HFF-Myc (cell line): ENCODE results near the gene ROCK2.

Experiments used
- DNase-seq: peaks from one replicate; pipeline ENCODE4 v3.0.0-alpha.2; 2011; ENCODE audit warnings: low read depth; ENCODE audit errors: extremely low read depth
- H3K4me3 ChIP-seq: replicated peaks from 2 replicates; pipeline ENCODE4 v1.5.1; 2011; ENCODE audit warnings: low read depth, mild to moderate bottlenecking, control low read depth, low read length
- CTCF ChIP-seq: IDR thresholded peaks from 2 replicates; pipeline ENCODE4 v1.5.1; 2012; ENCODE audit warnings: mild to moderate bottlenecking, low read depth, low read length, control low read depth; ENCODE audit errors: missing control alignments

ROCK2 gene

DNA sequence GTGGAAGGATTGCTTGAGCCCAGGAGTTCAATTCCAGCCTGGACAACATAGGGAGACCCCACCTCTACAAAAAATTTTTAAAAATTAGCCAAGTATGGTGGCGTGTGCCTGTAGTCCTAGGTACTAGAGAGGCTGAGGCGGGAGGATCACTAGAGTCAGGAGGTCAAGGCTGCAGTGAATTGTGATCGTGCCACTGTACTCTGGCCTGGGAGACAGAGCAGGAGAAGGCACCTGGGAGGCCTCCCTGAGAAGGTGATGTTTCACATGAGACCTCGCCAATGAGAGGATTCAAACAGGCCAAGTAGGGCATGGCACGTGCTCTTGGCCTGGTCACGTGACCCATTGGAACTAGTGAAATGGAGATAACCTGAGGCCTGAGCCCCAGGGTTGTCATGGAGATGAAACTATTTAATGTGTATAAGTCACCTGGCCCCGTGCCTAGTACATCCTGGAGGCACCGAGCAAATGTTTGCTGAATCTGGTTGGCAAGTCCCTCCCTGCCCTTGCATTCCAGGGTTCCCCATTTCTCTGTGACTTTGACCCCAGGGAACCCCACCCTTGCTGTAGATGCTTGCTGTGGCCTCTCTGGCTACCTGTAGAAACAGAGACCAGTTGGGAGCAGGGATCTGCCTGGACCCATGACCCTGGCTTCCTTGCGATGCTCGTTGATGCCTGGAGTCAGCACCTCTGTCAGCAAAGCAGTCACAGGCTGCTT lies 26.1 kb upstream of the ROCK2 start:
- no peak overlapping the region for H3K4me3 ChIP-seq
- TF ChIP-seq CTCF, result no peak
- DNase-seq, result no peak

DNA sequence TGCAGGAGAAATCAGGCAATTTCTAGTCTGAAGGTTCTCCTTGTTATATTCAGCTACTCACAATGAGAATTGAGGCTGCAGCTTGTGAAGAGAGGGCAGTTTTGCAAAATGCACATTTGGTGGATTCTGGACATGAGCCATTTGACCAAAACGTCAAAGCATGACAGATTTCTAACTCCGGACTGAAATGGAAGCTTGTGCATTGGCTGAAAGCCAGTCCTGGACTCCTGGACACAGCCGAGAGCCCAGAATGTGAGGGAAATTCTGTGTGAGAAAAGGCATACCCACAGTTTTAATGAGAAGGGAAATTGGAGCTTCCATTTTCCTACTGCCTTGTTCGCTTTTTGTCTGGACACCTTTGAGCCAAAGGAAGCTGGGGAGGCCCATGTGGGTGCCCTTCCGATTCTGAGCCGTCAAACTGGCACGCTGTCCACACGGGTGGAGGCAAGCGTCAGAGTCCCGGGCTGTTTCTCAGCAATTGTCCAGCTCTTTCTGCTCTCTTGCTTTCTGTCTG lies 23.7 kb upstream of the ROCK2 start:
- no peak for TF ChIP-seq CTCF

GRCh38 chr2:11367170-11367730 lies 22.8 kb upstream of the ROCK2 start:
- no peak overlapping the region for H3K4me3 ChIP-seq
- no peak for DNase-seq
- TF ChIP-seq CTCF, result no peak

More for the DNA sequence above, 23.7 kb upstream of the ROCK2 start:
- no peak overlapping the region for H3K4me3 ChIP-seq
- no peak for DNase-seq

GRCh38 chr2:11366326-11366741 lies 21.9 kb upstream of the ROCK2 start:
- H3K4me3 ChIP-seq, result no peak overlapping the region
- TF ChIP-seq CTCF, result no peak
- DNase-seq, result no peak

DNA sequence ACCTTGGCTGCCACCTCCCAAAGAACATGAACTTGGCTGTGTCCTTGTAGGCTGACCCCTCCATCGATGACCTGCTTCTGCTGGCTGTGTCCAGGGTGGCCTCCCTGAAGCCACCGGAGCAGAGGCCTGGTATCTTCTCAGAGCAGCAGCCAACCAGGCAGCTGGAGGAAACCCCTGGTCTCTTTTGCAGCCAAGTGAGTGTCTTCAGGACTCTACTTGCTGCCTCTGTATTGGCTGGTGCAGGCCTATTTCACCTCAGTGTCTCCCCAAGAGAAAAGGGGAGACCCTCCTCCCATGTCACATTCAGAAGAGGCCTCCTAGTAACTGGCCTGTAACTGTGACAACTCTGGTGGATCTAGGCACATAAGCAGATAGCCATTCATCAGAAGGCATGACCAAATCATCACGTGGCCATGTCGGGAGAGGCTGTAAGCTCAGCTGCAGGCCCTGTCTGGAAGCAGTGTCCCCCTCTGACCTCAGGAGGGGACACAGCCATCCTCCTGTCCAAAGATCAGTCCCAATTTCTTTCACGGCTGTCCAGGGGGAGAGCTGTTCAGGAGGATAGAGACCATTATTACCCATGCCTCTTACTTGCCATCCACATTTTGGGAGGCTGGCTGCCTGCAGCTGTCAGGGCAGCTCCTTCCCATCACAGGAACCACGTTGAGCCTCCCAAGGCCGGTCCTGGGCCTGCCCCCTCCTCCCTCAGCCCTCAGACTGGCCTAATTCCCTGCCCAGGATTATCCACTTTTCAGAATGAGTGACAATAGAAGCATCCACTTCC lies 20.9 kb upstream of the ROCK2 start:
- H3K4me3 ChIP-seq, result no peak overlapping the region
- TF ChIP-seq CTCF, result no peak
- no peak for DNase-seq

DNA sequence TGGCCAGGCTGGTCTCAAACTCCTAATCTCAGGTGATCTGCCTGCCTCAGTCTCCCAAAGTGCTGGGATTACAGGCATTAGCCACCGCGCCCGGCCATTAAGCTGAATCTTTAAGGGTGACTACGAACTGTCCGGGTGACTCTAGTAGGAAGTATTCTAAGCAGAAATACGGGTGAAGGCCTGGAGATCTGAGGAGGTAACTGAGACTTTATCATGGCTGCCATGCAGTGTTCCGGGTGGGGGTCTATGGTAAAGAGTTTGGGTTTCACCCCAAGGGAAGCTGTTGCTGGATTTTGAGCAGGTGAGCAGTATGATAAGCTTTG lies 20.1 kb upstream of the ROCK2 start:
- no peak for TF ChIP-seq CTCF
- H3K4me3 ChIP-seq, result no peak overlapping the region
- no peak for DNase-seq
